Endothelial cell of umbilical vein (primary cell): ENCODE data around the gene TESK1. TPM values are rescaled to one million over a fixed set of nuclear protein-coding genes. Genes with fewer than 3 reads are reported as not detected.

Experiments used
- BruUV-seq: library from RNA; stranded (reverse); fragments of 400-500 nt; replicated peaks from 2 replicates; lab custom pipeline; 2021; lab: Mats Ljungman, UMichigan
- CTCF ChIA-PET: fragments of 300-600, 350-600 bp; sonication (Branson Sonifier 250); formaldehyde crosslinking; loops from one replicate; lab custom pipeline; 2021; ENCODE audit warnings: antibody characterized with exemption, inconsistent platforms; lab: Charles Lee
- POLR2A ChIA-PET: fragments of 300-600, 350-600 bp; sonication (Branson Sonifier 250); formaldehyde crosslinking; loops from one replicate; lab custom pipeline; 2021; ENCODE audit warnings: antibody characterized with exemption, inconsistent platforms; lab: Charles Lee
- DNase-seq: peaks from one replicate; pipeline ENCODE4 v3.0.0-alpha.2; 2011; ENCODE audit warnings: low read depth, low spot score
- FAIRE-seq: peaks from 2 replicates; lab custom pipeline; 2011; peaks lifted over from hg19 to GRCh38; lab: Jason Lieb, UNC
- H2AFZ ChIP-seq: 2 replicates; pipeline ENCODE4 v1.6.0; 2012; ENCODE audit warnings: low read depth, low read length, control low read depth, inconsistent platforms
- H3K27ac ChIP-seq: 2 replicates; pipeline ENCODE4 v1.5.1; 2011; ENCODE audit warnings: low read depth, mild to moderate bottlenecking, control low read depth, low read length, moderate library complexity; ENCODE audit not compliant: insufficient read depth
- H3K27me3 ChIP-seq, 2 experiments: 2 replicates each; pipeline versions ENCODE4 v1.6.0 to v1.6.1; 2011; ENCODE audit warnings: low read length in 2 of 2, mixed read lengths in 1 of 2; ENCODE audit not compliant: control insufficient read depth in 2 of 2, insufficient read depth in 2 of 2
- H3K36me3 ChIP-seq, 2 experiments: 2 replicates in 1 of 2; 3 replicates in 1 of 2; pipeline ENCODE4 v1.5.1; 2011; ENCODE audit warnings: low read length in 2 of 2, mild to moderate bottlenecking in 1 of 2, moderate library complexity in 1 of 2; ENCODE audit not compliant: control insufficient read depth in 2 of 2, insufficient read depth in 2 of 2; ENCODE audit errors: extremely low read depth in 1 of 2
- H3K4me1 ChIP-seq: 3 replicates; pipeline ENCODE4 v1.5.1; 2011; ENCODE audit warnings: mild to moderate bottlenecking, low read length; ENCODE audit not compliant: control insufficient read depth, insufficient read depth; ENCODE audit errors: extremely low read depth
- H3K4me2 ChIP-seq: 2 replicates; pipeline ENCODE4 v1.6.1; 2011; ENCODE audit warnings: low read length, control low read depth, mixed read lengths; ENCODE audit not compliant: insufficient read depth
- H3K4me3 ChIP-seq, 3 experiments: fragments of 200-600 bp in 1 of 3; sonication (generic), shearing (Covaris generic) in 1 of 3; replicated peaks in 1 of 3; 2 replicates each; pipeline ENCODE4 v1.5.1; 2011 to 2016; ENCODE audit warnings: control low read depth in 3 of 3, low read length in 3 of 3, mild to moderate bottlenecking in 2 of 3, inconsistent platforms in 1 of 3, low read depth in 1 of 3, moderate library complexity in 1 of 3; ENCODE audit not compliant: insufficient read depth in 1 of 3
- H3K79me2 ChIP-seq: 2 replicates; pipeline ENCODE4 v1.6.0; 2012; ENCODE audit warnings: low read length, inconsistent platforms; ENCODE audit not compliant: control insufficient read depth, insufficient read depth
- H3K9ac ChIP-seq: replicated peaks from 2 replicates; pipeline ENCODE3; 2011; ENCODE audit warnings: low read length, control low read depth; ENCODE audit not compliant: insufficient read depth; ENCODE audit errors: extremely low read depth
- H3K9me1 ChIP-seq: replicated peaks from 3 replicates; pipeline ENCODE4 v1.6.0; 2011; ENCODE audit warnings: mild to moderate bottlenecking, low read length; ENCODE audit not compliant: control insufficient read depth, insufficient read depth; ENCODE audit errors: extremely low read depth
- H3K9me3 ChIP-seq: replicated peaks from 2 replicates; pipeline ENCODE4 v1.5.1; 2012; ENCODE audit warnings: low read length, inconsistent platforms; ENCODE audit not compliant: control insufficient read depth, insufficient read depth
- H4K20me1 ChIP-seq: replicated peaks from 2 replicates; pipeline ENCODE3; 2011; ENCODE audit warnings: mild to moderate bottlenecking, low read length; ENCODE audit not compliant: control insufficient read depth, insufficient read depth; ENCODE audit errors: extremely low read depth
- CTCF ChIP-seq, 2 donors: IDR thresholded peaks; 1 replicate in 1 of 2; 2 replicates in 1 of 2; pipeline ENCODE4 v1.5.1; 2011; ENCODE audit warnings: low read length in 2 of 2, mild to moderate bottlenecking in 2 of 2, moderate library complexity in 2 of 2, control low read depth in 1 of 2, inconsistent platforms in 1 of 2, low read depth in 1 of 2; ENCODE audit not compliant: insufficient read depth in 1 of 2; ENCODE audit errors: extremely low read depth in 1 of 2
- EZH2 ChIP-seq: IDR thresholded peaks from 2 replicates; pipeline ENCODE4 v1.6.1; 2012; ENCODE audit warnings: borderline replicate concordance, low read depth, mild to moderate bottlenecking, moderate library complexity, low read length, inconsistent platforms; ENCODE audit not compliant: severe bottlenecking
- GATA2 ChIP-seq: IDR thresholded peaks from 2 replicates; pipeline ENCODE4 v1.7.0; 2011; ENCODE audit warnings: low read depth, mild to moderate bottlenecking, moderate library complexity, mixed read lengths, low read length; ENCODE audit not compliant: insufficient read length, insufficient read depth
- MAX ChIP-seq: IDR thresholded peaks from 2 replicates; pipeline ENCODE4 v1.6.1; 2011; ENCODE audit not compliant: insufficient read depth, insufficient read length
- MYC ChIP-seq: IDR thresholded peaks from one replicate; pipeline ENCODE4 v1.6.1; 2011; ENCODE audit warnings: mild to moderate bottlenecking, low read depth, low read length
- POLR2A ChIP-seq: IDR thresholded peaks from 2 replicates; pipeline ENCODE4 v1.6.1; 2012; ENCODE audit warnings: low read depth, mild to moderate bottlenecking, control low read depth, low read length
- POLR2AphosphoS5 ChIP-seq: IDR thresholded peaks from 2 replicates; pipeline ENCODE4 v1.6.1; 2012; ENCODE audit warnings: low read depth, mild to moderate bottlenecking, control low read depth, low read length, moderate library complexity; ENCODE audit not compliant: insufficient read depth
- dilution Hi-C: fragments of 300-500 bp; cut with MboI; formaldehyde crosslinking; loops from one replicate; pipeline ENCODE4 v1.15.0; 2019; ENCODE audit warnings: low sequenced_read_pairs; ENCODE audit not compliant: extremely low pct_ligation_motif_present
- intact Hi-C: fragments of 100-400 bp; cut with micrococcal nuclease; formaldehyde crosslinking; loops from one replicate; pipeline ENCODE4 v1.10.0; 2022
- polyA plus RNA-seq, 4 experiments: library from polyadenylated mRNA; depleted of rRNA in 3 of 4; stranded (reverse) in 3 of 4; unstranded in 1 of 4; fragments of >200 nt; gene quantifications; 2 replicates each; pipeline versions ENCODE4 v1.2.1 to v1.2.3, GENCODE V29; 2011 to 2012; ENCODE audit warnings: missing spikeins in 1 of 4
- total RNA-seq: library from RNA; stranded (reverse); gene quantifications from 2 replicates; pipeline ENCODE4 v1.2.3, GENCODE V29; 2021

The TESK1 gene
- total and polyA plus RNA-seq, 2 donors (not counting 3 experiments of a cell fraction or from before 2014, with no cell fraction given), result 25.3 to 26.4 TPM

GRCh38 chr9:35598866-35599590 lies 6.0 kb upstream of the TESK1 start:
- CTCF ChIA-PET, result interaction anchor here (0.6 to 2.9 kb wide), 6 partner anchors 10 to 120 kb away, joined by 3 to 21 read pairs (median 4); no protein-coding TSS in a partner anchor
- H3K9ac ChIP-seq, result no peak overlapping the region
- no peak overlapping the region for H3K27ac ChIP-seq
- no peak for DNase-seq
- no peaks in the 10 kb centered on the region for H3K79me2 ChIP-seq
- no peaks in the 10 kb centered on the region for H3K9me3 ChIP-seq
- FAIRE-seq, result no peak
- TF ChIP-seq CTCF (IDR thresholded peaks at IDR 0.05; ENCODE audit: extremely low read depth in 1 of 2, insufficient read depth in 1 of 2, low read depth in 1 of 2, low read length in 2 of 2) (no peak), POLR2A (no peak), MAX (no peak), POLR2AphosphoS5 (no peak), EZH2 (no peak), MYC (no peak), GATA2 (no peak)
- intact Hi-C loops, result no loop called here
- H3K4me2 ChIP-seq, result no peak overlapping the region
- POLR2A ChIA-PET, result no interaction called here
- no peaks in the 10 kb centered on the region for H3K36me3 ChIP-seq
- no peak overlapping the region for H2AFZ ChIP-seq
- no TSS peak for BruUV-seq
- H3K27me3 ChIP-seq, result peaks cover 2 to 4% of the 10 kb centered on the region in 2 experiments
- no peak overlapping the region for H3K4me3 ChIP-seq
- no peaks in the 10 kb centered on the region for H3K9me1 ChIP-seq
- H4K20me1 ChIP-seq, result no peaks in the 10 kb centered on the region
- dilution Hi-C loops, result no loop called here
- peaks cover 4% of the 10 kb centered on the region for H3K4me1 ChIP-seq
